ENCODE results near the gene PORCN.

PORCN gene

GRCh38 chrX:48465336-48465933, 43.4 kb upstream of the PORCN start:
- no peak overlapping the region for H3K4me3 ChIP-seq (ENCODE audit: low read depth, low read length)

GRCh38 chrX:48466696-48467095, 42.1 kb upstream of the PORCN start:
- no peaks in the 10 kb centered on the region for H3K36me3 ChIP-seq (replicated peaks)
- TF ChIP-seq CTCF (IDR thresholded peaks at IDR 0.05; ENCODE audit: low read depth, low read length, missing control alignments): peak; percentile 51
- in situ Hi-C loops (cut with HindIII; ENCODE audit: low pct_ligation_motif_present, low sequenced_read_pairs): no loop called here
- no peak for DNase-seq
- H3K27ac ChIP-seq: no peak overlapping the region
- H3K4me3 ChIP-seq (ENCODE audit: low read depth, low read length): no peak overlapping the region
- no peaks in the 10 kb centered on the region for H3K27me3 ChIP-seq (replicated peaks)

More at GRCh38 chrX:48465336-48465933, 43.4 kb upstream of the PORCN start:
- H3K27me3 ChIP-seq (replicated peaks): no peaks in the 10 kb centered on the region
- peak; percentile 89 for DNase-seq
- peak overlapping the region; percentile 79 for H3K27ac ChIP-seq
- in situ Hi-C loops (cut with HindIII; ENCODE audit: low pct_ligation_motif_present, low sequenced_read_pairs): no loop called here
- H3K36me3 ChIP-seq (replicated peaks): no peaks in the 10 kb centered on the region
- TF ChIP-seq CTCF (IDR thresholded peaks at IDR 0.05; ENCODE audit: low read depth, low read length, missing control alignments): no peak

- H3K27ac ChIP-seq: no peak overlapping the region
- H3K27me3 ChIP-seq (replicated peaks): no peaks in the 10 kb centered on the region
- TF ChIP-seq CTCF (IDR thresholded peaks at IDR 0.05; ENCODE audit: low read depth, low read length, missing control alignments): no peak
- no peaks in the 10 kb centered on the region for H3K36me3 ChIP-seq (replicated peaks)
- in situ Hi-C loops (cut with HindIII; ENCODE audit: low pct_ligation_motif_present, low sequenced_read_pairs): no loop called here
- no peak for DNase-seq
- H3K4me3 ChIP-seq (ENCODE audit: low read depth, low read length): peak overlapping the region; percentile 43
These were observed 41.5 kb upstream of the PORCN start for GRCh38 chrX:48467281-48467761.

GRCh38 chrX:48468247-48468671, 40.5 kb upstream of the PORCN start:
- DNase-seq: no peak
- no peaks in the 10 kb centered on the region for H3K27me3 ChIP-seq (replicated peaks)
- TF ChIP-seq CTCF (IDR thresholded peaks at IDR 0.05; ENCODE audit: low read depth, low read length, missing control alignments): no peak
- peak overlapping the region; percentile 43 for H3K4me3 ChIP-seq (ENCODE audit: low read depth, low read length)
- H3K36me3 ChIP-seq (replicated peaks): no peaks in the 10 kb centered on the region
- in situ Hi-C loops (cut with HindIII; ENCODE audit: low pct_ligation_motif_present, low sequenced_read_pairs): no loop called here
- H3K27ac ChIP-seq: no peak overlapping the region

- H3K4me3 ChIP-seq (ENCODE audit: low read depth, low read length): peak overlapping the region; percentile 43
- in situ Hi-C loops (cut with HindIII; ENCODE audit: low pct_ligation_motif_present, low sequenced_read_pairs): no loop called here
- TF ChIP-seq CTCF (IDR thresholded peaks at IDR 0.05; ENCODE audit: low read depth, low read length, missing control alignments): peak; percentile 34
- no peaks in the 10 kb centered on the region for H3K27me3 ChIP-seq (replicated peaks)
- H3K36me3 ChIP-seq (replicated peaks): no peaks in the 10 kb centered on the region
- DNase-seq: no peak
- H3K27ac ChIP-seq: no peak overlapping the region
These were observed 39.8 kb upstream of the PORCN start for GRCh38 chrX:48468693-48469691.

All from brain microvascular endothelial cell (primary cell).